Stomach smooth muscle (tissue), 2 donors: Measurements from ENCODE around the gene HEXD.
"Not testable (repeated sequence)": the region's sequence is repeated elsewhere in the genome, so short reads cannot be mapped to it uniquely, and the experiment has no call there.

ENCODE experiments used
- H3K27ac ChIP-seq: one replicate; pipeline ENCODE4 v1.7.0; 2013; ENCODE audit warnings: mild to moderate bottlenecking, low read length, inconsistent platforms
- H3K27me3 ChIP-seq, 2 donors: one replicate each; pipeline ENCODE4 v1.7.0; 2013; ENCODE audit warnings: low read length in 2 of 2; ENCODE audit not compliant: insufficient read depth in 2 of 2, control insufficient read depth in 1 of 2
- H3K36me3 ChIP-seq, 2 donors: one replicate each; pipeline ENCODE4 v1.7.0; 2013; ENCODE audit warnings: low read length in 2 of 2; ENCODE audit not compliant: control insufficient read depth in 2 of 2, insufficient read depth in 2 of 2
- H3K4me1 ChIP-seq: one replicate; pipeline ENCODE4 v1.7.0; 2013; ENCODE audit warnings: low read length; ENCODE audit not compliant: control insufficient read depth, insufficient read depth
- H3K4me3 ChIP-seq, 2 donors: one replicate each; pipeline ENCODE4 v1.7.0; 2013; ENCODE audit warnings: low read length in 2 of 2
- H3K9ac ChIP-seq, 2 donors: one replicate each; pipeline ENCODE4 v1.7.0; 2013; ENCODE audit warnings: low read length in 2 of 2, mild to moderate bottlenecking in 1 of 2
- H3K9me3 ChIP-seq, 2 donors: one replicate each; pipeline ENCODE4 v1.7.0; 2013; ENCODE audit warnings: low read length in 2 of 2; ENCODE audit not compliant: control insufficient read depth in 2 of 2
- donor health status: healthy.
- donor health status: Pancreatic carcinoma.

HEXD gene

DNA sequence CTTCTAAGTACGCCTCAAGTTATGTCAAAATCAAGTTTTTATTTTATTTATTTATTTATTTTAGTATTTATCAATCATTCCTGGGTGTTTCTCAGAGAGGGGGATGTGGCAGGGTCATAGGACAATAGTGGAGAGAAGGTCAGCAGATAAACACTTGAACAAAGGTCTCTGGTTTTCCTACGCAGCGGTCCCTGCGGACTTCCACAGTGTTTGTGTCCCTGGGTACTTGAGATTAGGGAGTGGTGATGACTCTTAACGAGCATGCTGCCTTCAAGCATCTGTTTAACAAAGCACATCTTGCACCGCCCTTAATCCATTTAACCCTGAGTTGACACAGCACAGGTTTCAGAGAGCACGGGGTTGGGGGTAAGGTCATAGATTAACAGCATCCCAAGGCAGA lies 35.0 kb downstream of the HEXD start:
- not testable (repeated sequence) for H3K36me3 ChIP-seq, H3K27me3 ChIP-seq, H3K9ac ChIP-seq, H3K27ac ChIP-seq, H3K4me3 ChIP-seq, H3K9me3 ChIP-seq
- H3K4me1 ChIP-seq: peaks cover 23% of the 10 kb centered on the region

DNA sequence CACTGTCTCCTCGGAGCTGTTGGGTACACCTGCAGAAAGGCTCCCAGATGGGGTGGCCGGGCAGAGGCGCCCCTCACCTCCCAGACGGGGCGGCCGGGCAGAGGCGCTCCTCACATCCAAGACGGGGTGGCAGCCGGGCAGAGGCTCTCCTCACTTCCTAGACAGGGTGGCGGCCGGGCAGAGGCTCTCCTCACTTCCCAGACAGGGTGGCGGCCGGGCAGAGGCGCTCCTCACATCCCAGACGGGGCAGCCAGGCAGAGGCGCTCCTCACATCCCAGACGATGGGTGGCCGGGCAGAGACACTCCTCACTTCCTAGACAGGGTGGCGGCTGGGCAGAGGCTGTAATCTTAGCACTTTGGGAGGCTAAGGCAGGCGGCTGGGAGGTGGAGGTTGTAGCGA lies 35.6 kb downstream of the HEXD start:
- H3K4me1 ChIP-seq: peaks cover 23% of the 10 kb centered on the region
- H3K36me3 ChIP-seq, H3K9me3 ChIP-seq: not testable (repeated sequence)

DNA sequence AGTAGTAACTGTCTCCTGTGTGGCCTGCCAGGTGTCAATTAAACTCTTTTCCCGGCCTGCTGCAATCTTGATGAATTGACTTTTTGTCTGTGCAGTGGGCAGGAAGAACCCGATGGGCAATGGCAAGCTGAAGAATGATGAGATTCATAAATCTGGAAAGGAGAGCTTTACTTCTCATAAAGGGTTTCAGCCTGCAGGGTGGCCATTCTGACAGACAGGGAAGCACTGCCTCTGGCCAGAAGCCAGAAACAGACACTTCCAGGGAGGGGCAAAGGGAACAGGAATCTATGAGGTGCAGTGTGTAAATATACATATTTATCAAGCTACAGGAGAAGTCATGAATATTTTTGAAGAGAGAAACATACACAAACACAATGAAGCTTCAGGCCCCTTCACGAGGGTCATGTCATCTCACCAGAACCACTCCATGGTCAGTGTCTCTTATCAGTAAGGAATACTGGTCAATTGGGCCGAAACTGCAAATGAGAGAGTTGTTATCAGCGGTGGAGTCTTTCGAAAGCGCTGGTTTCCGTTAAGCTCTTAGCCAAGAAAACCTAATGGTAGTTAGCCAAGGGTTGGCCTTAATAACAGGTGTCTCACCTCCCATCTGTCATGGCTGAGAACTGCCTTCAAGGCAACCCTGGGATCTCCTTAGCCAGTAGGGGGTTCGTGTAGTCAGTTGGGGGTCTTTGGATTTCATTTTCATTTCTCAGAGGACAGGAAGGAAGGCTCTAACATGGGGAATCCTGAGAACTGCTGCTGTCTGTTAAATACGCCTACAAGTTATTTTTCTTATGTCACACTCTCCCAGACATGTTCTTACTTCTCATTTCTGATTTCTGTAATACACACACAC lies 39.2 kb downstream of the HEXD start:
- peak overlapping the region; percentile 83 to 98 for H3K9ac ChIP-seq

More for the DNA sequence above, 35.6 kb downstream of the HEXD start:
- not testable (repeated sequence) for H3K9ac ChIP-seq, H3K27me3 ChIP-seq, H3K27ac ChIP-seq, H3K4me3 ChIP-seq

GRCh38 chr17:82457929-82458178 lies 39.7 kb downstream of the HEXD start:
- H3K36me3 ChIP-seq: peaks cover 13 to 15% of the 10 kb centered on the region in 2 donors
- no peaks in the 10 kb centered on the region for H3K9me3 ChIP-seq

More for the DNA sequence above, 39.2 kb downstream of the HEXD start:
- H3K27me3 ChIP-seq: no peaks in the 10 kb centered on the region
- peak overlapping the region; percentile 57 to 88 for H3K4me3 ChIP-seq
- H3K9me3 ChIP-seq: no peaks in the 10 kb centered on the region
- H3K27ac ChIP-seq: peak overlapping the region; percentile 99
- H3K36me3 ChIP-seq: peaks cover 8 to 10% of the 10 kb centered on the region in 2 donors
- H3K4me1 ChIP-seq: peaks cover 17% of the 10 kb centered on the region

GRCh38 chr17:82458179-82458884 lies 40.2 kb downstream of the HEXD start, which contains the start of gene NARF:
TSS of gene NARF (plus strand) at chr17:82458741. CDS start at chr17:82458804, 63 bp downstream.
- Histone ChIP-seq H3K27me3 (no peaks in the 10 kb centered on the region), H3K36me3 (peaks cover 14 to 16% of the 10 kb centered on the region in 2 donors), H3K9me3 (no peaks in the 10 kb centered on the region), H3K9ac (peak within 1 kb of the TSS; percentile 83 to 98), H3K4me3 (peak within 1 kb of the TSS; percentile 85 to 88), H3K4me1 (peaks cover 17% of the 10 kb centered on the region), H3K27ac (peak within 1 kb of the TSS; percentile 99)

More at GRCh38 chr17:82457929-82458178, 39.7 kb downstream of the HEXD start:
- peak overlapping the region; percentile 83 to 98 for H3K9ac ChIP-seq
- peak overlapping the region; percentile 57 to 88 for H3K4me3 ChIP-seq
- peaks cover 17% of the 10 kb centered on the region for H3K4me1 ChIP-seq
- H3K27me3 ChIP-seq: no peaks in the 10 kb centered on the region
- H3K27ac ChIP-seq: peak overlapping the region; percentile 99

- Histone ChIP-seq H3K9me3 (no peaks in the 10 kb centered on the region), H3K27ac (peak overlapping the region; percentile 99), H3K9ac (peak overlapping the region; percentile 69 to 80), H3K4me1 (peaks cover 18% of the 10 kb centered on the region), H3K36me3 (peaks cover 19 to 20% of the 10 kb centered on the region in 2 donors), H3K27me3 (no peaks in the 10 kb centered on the region), H3K4me3 (peak overlapping the region; percentile 85 to 88)
These were observed 40.8 kb downstream of the HEXD start for GRCh38 chr17:82458885-82459424.

DNA sequence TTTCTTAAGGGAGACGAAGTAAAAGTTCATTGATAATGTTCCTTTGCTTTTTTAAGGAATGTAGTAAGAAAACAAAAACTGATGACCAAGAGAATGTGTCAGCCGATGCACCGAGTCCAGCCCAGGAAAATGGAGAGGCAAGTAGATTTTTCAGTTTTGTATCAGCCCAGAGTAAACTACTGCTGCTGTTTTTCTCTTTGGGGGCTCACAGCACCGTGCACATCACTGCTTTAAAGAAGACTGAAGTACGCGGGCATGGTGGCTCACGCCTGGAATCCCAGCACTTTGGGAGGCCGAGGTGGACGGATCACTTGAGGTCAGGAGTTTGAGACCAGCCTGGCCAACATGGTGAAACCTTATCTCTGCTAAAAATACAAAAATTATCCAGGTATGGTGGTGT lies 41.8 kb downstream of the HEXD start:
- H3K4me1 ChIP-seq: peaks cover 18% of the 10 kb centered on the region
- not testable (repeated sequence) for H3K27me3 ChIP-seq, H3K27ac ChIP-seq, H3K4me3 ChIP-seq, H3K9ac ChIP-seq, H3K9me3 ChIP-seq
- H3K36me3 ChIP-seq: peaks cover 24 to 29% of the 10 kb centered on the region in 2 donors

GRCh38 chr17:82461827-82462524 lies 43.8 kb downstream of the HEXD start:
- H3K4me1 ChIP-seq: peaks cover 17% of the 10 kb centered on the region
- no peak overlapping the region for H3K9ac ChIP-seq
- H3K27me3 ChIP-seq: no peaks in the 10 kb centered on the region
- no peak overlapping the region for H3K4me3 ChIP-seq
- H3K27ac ChIP-seq: no peak overlapping the region
- peaks cover 37 to 38% of the 10 kb centered on the region in 2 donors for H3K36me3 ChIP-seq
- no peaks in the 10 kb centered on the region for H3K9me3 ChIP-seq

DNA sequence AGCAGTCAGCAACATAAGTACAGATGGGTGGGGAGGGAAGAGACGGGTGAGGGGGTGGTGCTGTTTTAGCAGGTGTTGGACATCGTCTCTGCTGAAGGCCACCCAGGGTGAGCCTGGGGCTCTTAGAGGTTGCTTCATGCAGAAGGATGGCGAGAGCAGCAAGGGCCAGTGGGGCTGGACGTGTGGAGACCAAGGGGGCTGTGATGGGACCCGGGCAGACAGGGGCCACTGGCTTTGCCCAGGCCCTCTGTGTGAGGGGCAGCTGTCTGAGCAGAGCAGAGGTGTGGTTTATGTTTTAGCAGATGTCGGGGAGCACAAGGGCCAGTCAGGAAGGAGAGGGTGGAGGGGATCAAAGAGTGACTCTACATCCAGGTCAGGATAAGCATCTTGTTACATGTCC lies 45.2 kb downstream of the HEXD start:
- H3K36me3 ChIP-seq: peaks cover 37 to 39% of the 10 kb centered on the region in 2 donors
- no peak overlapping the region for H3K27ac ChIP-seq
- peaks cover 9% of the 10 kb centered on the region for H3K4me1 ChIP-seq
- no peaks in the 10 kb centered on the region for H3K27me3 ChIP-seq
- no peak overlapping the region for H3K9ac ChIP-seq
- no peaks in the 10 kb centered on the region for H3K9me3 ChIP-seq
- no peak overlapping the region for H3K4me3 ChIP-seq

GRCh38 chr17:82463925-82464566 lies 45.9 kb downstream of the HEXD start:
- H3K27ac ChIP-seq: no peak overlapping the region
- H3K27me3 ChIP-seq: no peaks in the 10 kb centered on the region
- no peaks in the 10 kb centered on the region for H3K9me3 ChIP-seq
- H3K36me3 ChIP-seq: peaks cover 38 to 45% of the 10 kb centered on the region in 2 donors
- H3K4me1 ChIP-seq: peaks cover 7% of the 10 kb centered on the region
- no peak overlapping the region for H3K4me3 ChIP-seq
- no peak overlapping the region for H3K9ac ChIP-seq
